ENCODE measurements around the gene EPS15. TPM values are rescaled to one million over a fixed set of nuclear protein-coding genes. Genes with fewer than 3 reads are reported as not detected.
"Not testable (repeated sequence)": the region's sequence is repeated elsewhere in the genome, so short reads cannot be mapped to it uniquely, and the experiment has no call there.

The EPS15 gene
- total and polyA plus RNA-seq, 8 donors: 45.6 to 79.0 (median 54.9) TPM

GRCh38 chr1:51443555-51443954 lies 75.5 kb downstream of the EPS15 start:
- Histone ChIP-seq H3K4me1 (peaks cover 0 to 9% of the 10 kb centered on the region in 2 donors), H3K36me3 (peaks cover 0 to 40% of the 10 kb centered on the region in 2 donors), H3K27ac (no peak overlapping the region), H3K4me3 (no peak overlapping the region), H3K9me3 (no peaks in the 10 kb centered on the region), H3K27me3 (no peaks in the 10 kb centered on the region)
- ATAC-seq: no peak
- TF ChIP-seq CTCF (IDR thresholded peaks at IDR 0.05): no peak
- no peak for DNase-seq
- intact Hi-C loops (cut with DNase I): no loop called here

GRCh38 chr1:51442616-51443015 lies 76.5 kb downstream of the EPS15 start:
- no peaks in the 10 kb centered on the region for H3K27me3 ChIP-seq
- H3K4me1 ChIP-seq: peaks cover 0 to 9% of the 10 kb centered on the region in 2 donors
- intact Hi-C loops (cut with DNase I): no loop called here
- no peak for ATAC-seq
- no peaks in the 10 kb centered on the region for H3K9me3 ChIP-seq
- no peak overlapping the region for H3K4me3 ChIP-seq
- peaks cover 0 to 36% of the 10 kb centered on the region in 2 donors for H3K36me3 ChIP-seq
- H3K27ac ChIP-seq: no peak overlapping the region
- DNase-seq: no peak
- TF ChIP-seq CTCF (IDR thresholded peaks at IDR 0.05): no peak

GRCh38 chr1:51442198-51442597 lies 76.9 kb downstream of the EPS15 start:
- intact Hi-C loops (cut with DNase I): no loop called here
- H3K36me3 ChIP-seq: peaks cover 0 to 33% of the 10 kb centered on the region in 2 donors
- no peaks in the 10 kb centered on the region for H3K27me3 ChIP-seq

GRCh38 chr1:51439895-51440294 lies 79.2 kb downstream of the EPS15 start:
- H3K27me3 ChIP-seq: no peaks in the 10 kb centered on the region
- H3K36me3 ChIP-seq: peaks cover 0 to 18% of the 10 kb centered on the region in 2 donors
- H3K27ac ChIP-seq: no peak overlapping the region
- H3K4me1 ChIP-seq: peaks cover 8 to 9% of the 10 kb centered on the region in 2 donors
- intact Hi-C loops (cut with DNase I): no loop called here
- H3K4me3 ChIP-seq: no peak overlapping the region
- ATAC-seq (no peak), DNase-seq (no peak)
- H3K9me3 ChIP-seq: no peaks in the 10 kb centered on the region
- no peak for TF ChIP-seq CTCF (IDR thresholded peaks at IDR 0.05)

More at GRCh38 chr1:51442198-51442597, 76.9 kb downstream of the EPS15 start:
- Histone ChIP-seq H3K4me1 (peaks cover 0 to 9% of the 10 kb centered on the region in 2 donors), H3K27ac (no peak overlapping the region), H3K9me3 (no peaks in the 10 kb centered on the region), H3K4me3 (no peak overlapping the region)
- DNase-seq (no peak), ATAC-seq (no peak)
- no peak for TF ChIP-seq CTCF (IDR thresholded peaks at IDR 0.05)

- no peak overlapping the region for H3K27ac ChIP-seq
- intact Hi-C loops (cut with DNase I): no loop called here
- ATAC-seq (no peak), DNase-seq (no peak)
- peaks cover 0 to 16% of the 10 kb centered on the region in 2 donors for H3K36me3 ChIP-seq
- no peak for TF ChIP-seq CTCF (IDR thresholded peaks at IDR 0.05)
- H3K4me1 ChIP-seq: peaks cover 9 to 17% of the 10 kb centered on the region in 2 donors
- H3K27me3 ChIP-seq: no peaks in the 10 kb centered on the region
- H3K4me3 ChIP-seq: no peak overlapping the region
- no peaks in the 10 kb centered on the region for H3K9me3 ChIP-seq
Observed at GRCh38 chr1:51439053-51439452, 80.0 kb downstream of the EPS15 start.

GRCh38 chr1:51437391-51437790 lies 81.7 kb downstream of the EPS15 start:
- ATAC-seq; DNase-seq; H3K27me3 ChIP-seq; H3K27ac ChIP-seq; H3K4me3 ChIP-seq; intact Hi-C loops (cut with DNase I); H3K9me3 ChIP-seq: not testable (repeated sequence)
- Histone ChIP-seq H3K4me1 (peaks cover 1 to 31% of the 10 kb centered on the region in 2 donors), H3K36me3 (peaks cover 0 to 14% of the 10 kb centered on the region in 2 donors)

All from left lung (tissue), 10 donors.